Stomach smooth muscle (tissue), 2 donors: Measurements from ENCODE around the gene AARS1.
"Not testable (repeated sequence)": the region's sequence is repeated elsewhere in the genome, so short reads cannot be mapped to it uniquely, and the experiment has no call there.

ENCODE experiments used
- H3K27ac ChIP-seq: one replicate; pipeline ENCODE4 v1.7.0; 2013; ENCODE audit warnings: mild to moderate bottlenecking, low read length, inconsistent platforms
- H3K27me3 ChIP-seq, 2 donors: one replicate each; pipeline ENCODE4 v1.7.0; 2013; ENCODE audit warnings: low read length in 2 of 2; ENCODE audit not compliant: insufficient read depth in 2 of 2, control insufficient read depth in 1 of 2
- H3K36me3 ChIP-seq, 2 donors: one replicate each; pipeline ENCODE4 v1.7.0; 2013; ENCODE audit warnings: low read length in 2 of 2; ENCODE audit not compliant: control insufficient read depth in 2 of 2, insufficient read depth in 2 of 2
- H3K4me1 ChIP-seq: one replicate; pipeline ENCODE4 v1.7.0; 2013; ENCODE audit warnings: low read length; ENCODE audit not compliant: control insufficient read depth, insufficient read depth
- H3K4me3 ChIP-seq, 2 donors: one replicate each; pipeline ENCODE4 v1.7.0; 2013; ENCODE audit warnings: low read length in 2 of 2
- H3K9ac ChIP-seq, 2 donors: one replicate each; pipeline ENCODE4 v1.7.0; 2013; ENCODE audit warnings: low read length in 2 of 2, mild to moderate bottlenecking in 1 of 2
- H3K9me3 ChIP-seq, 2 donors: one replicate each; pipeline ENCODE4 v1.7.0; 2013; ENCODE audit warnings: low read length in 2 of 2; ENCODE audit not compliant: control insufficient read depth in 2 of 2
- donor health status: healthy.
- donor health status: Pancreatic carcinoma.

Gene AARS1

GRCh38 chr16:70223971-70224513, 65.3 kb downstream of the AARS1 start:
- not testable (repeated sequence) for H3K27me3 ChIP-seq, H3K9me3 ChIP-seq, H3K36me3 ChIP-seq, H3K4me1 ChIP-seq, H3K27ac ChIP-seq, H3K4me3 ChIP-seq, H3K9ac ChIP-seq

- H3K36me3 ChIP-seq, H3K4me1 ChIP-seq, H3K27me3 ChIP-seq, H3K9ac ChIP-seq, H3K4me3 ChIP-seq, H3K9me3 ChIP-seq, H3K27ac ChIP-seq: not testable (repeated sequence)
Measured at GRCh38 chr16:70223216-70223615, 66.1 kb downstream of the AARS1 start.

- H3K36me3 ChIP-seq, H3K27ac ChIP-seq: not testable (repeated sequence)
Measured at GRCh38 chr16:70222574-70222973, 66.7 kb downstream of the AARS1 start.

GRCh38 chr16:70218586-70218985, 70.7 kb downstream of the AARS1 start:
- H3K27ac ChIP-seq, H3K9me3 ChIP-seq, H3K27me3 ChIP-seq, H3K4me3 ChIP-seq, H3K9ac ChIP-seq, H3K4me1 ChIP-seq, H3K36me3 ChIP-seq: not testable (repeated sequence)

More at GRCh38 chr16:70222574-70222973, 66.7 kb downstream of the AARS1 start:
- not testable (repeated sequence) for H3K9ac ChIP-seq, H3K4me3 ChIP-seq, H3K9me3 ChIP-seq, H3K4me1 ChIP-seq, H3K27me3 ChIP-seq

- not testable (repeated sequence) for H3K27me3 ChIP-seq, H3K4me3 ChIP-seq, H3K27ac ChIP-seq, H3K9me3 ChIP-seq, H3K36me3 ChIP-seq, H3K4me1 ChIP-seq, H3K9ac ChIP-seq
Measured at GRCh38 chr16:70206382-70206781, 82.9 kb downstream of the AARS1 start.

GRCh38 chr16:70204668-70205405, 84.5 kb downstream of the AARS1 start:
- H3K9me3 ChIP-seq, H3K4me3 ChIP-seq, H3K4me1 ChIP-seq, H3K36me3 ChIP-seq, H3K9ac ChIP-seq, H3K27ac ChIP-seq, H3K27me3 ChIP-seq: not testable (repeated sequence)

- not testable (repeated sequence) for H3K36me3 ChIP-seq, H3K4me1 ChIP-seq, H3K27me3 ChIP-seq, H3K9me3 ChIP-seq, H3K4me3 ChIP-seq, H3K27ac ChIP-seq, H3K9ac ChIP-seq
Measured at GRCh38 chr16:70204010-70204409, 85.3 kb downstream of the AARS1 start.

- not testable (repeated sequence) for H3K9me3 ChIP-seq, H3K27me3 ChIP-seq, H3K9ac ChIP-seq, H3K36me3 ChIP-seq, H3K27ac ChIP-seq, H3K4me3 ChIP-seq, H3K4me1 ChIP-seq
Measured at GRCh38 chr16:70203508-70203907, 85.8 kb downstream of the AARS1 start.
